Measurements from ENCODE around the gene MTRF1L. TPM values are rescaled to one million over a fixed set of nuclear protein-coding genes. Genes with fewer than 3 reads are reported as not detected.

MTRF1L gene
- total RNA-seq, 1 donor from 2014 or later: 33.8 TPM

GRCh38 chr6:152943260-152943897, 59.1 kb downstream of the MTRF1L start:
- Histone ChIP-seq H3K27me3 (ENCODE audit: control insufficient read depth, insufficient read depth, low read length) (no peaks in the 10 kb centered on the region), H3K4me3 (ENCODE audit: low read depth, low read length) (no peak overlapping the region), H3K36me3 (ENCODE audit: control insufficient read depth, insufficient read depth, low read length) (no peaks in the 10 kb centered on the region)
- TF ChIP-seq, protein P1, sequence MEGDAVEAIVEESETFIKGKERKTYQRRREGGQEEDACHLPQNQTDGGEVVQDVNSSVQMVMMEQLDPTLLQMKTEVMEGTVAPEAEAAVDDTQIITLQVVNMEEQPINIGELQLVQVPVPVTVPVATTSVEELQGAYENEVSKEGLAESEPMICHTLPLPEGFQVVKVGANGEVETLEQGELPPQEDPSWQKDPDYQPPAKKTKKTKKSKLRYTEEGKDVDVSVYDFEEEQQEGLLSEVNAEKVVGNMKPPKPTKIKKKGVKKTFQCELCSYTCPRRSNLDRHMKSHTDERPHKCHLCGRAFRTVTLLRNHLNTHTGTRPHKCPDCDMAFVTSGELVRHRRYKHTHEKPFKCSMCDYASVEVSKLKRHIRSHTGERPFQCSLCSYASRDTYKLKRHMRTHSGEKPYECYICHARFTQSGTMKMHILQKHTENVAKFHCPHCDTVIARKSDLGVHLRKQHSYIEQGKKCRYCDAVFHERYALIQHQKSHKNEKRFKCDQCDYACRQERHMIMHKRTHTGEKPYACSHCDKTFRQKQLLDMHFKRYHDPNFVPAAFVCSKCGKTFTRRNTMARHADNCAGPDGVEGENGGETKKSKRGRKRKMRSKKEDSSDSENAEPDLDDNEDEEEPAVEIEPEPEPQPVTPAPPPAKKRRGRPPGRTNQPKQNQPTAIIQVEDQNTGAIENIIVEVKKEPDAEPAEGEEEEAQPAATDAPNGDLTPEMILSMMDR (IDR thresholded peaks at IDR 0.05; ENCODE audit: insufficient read depth, low read length, poor library complexity, severe bottlenecking): no peak
- DNase-seq (ENCODE audit: low read depth): no peak

- no peak for DNase-seq (ENCODE audit: low read depth)
- no peaks in the 10 kb centered on the region for H3K27me3 ChIP-seq (ENCODE audit: control insufficient read depth, insufficient read depth, low read length)
Measured at GRCh38 chr6:152942319-152942869, 60.1 kb downstream of the MTRF1L start.

DNA sequence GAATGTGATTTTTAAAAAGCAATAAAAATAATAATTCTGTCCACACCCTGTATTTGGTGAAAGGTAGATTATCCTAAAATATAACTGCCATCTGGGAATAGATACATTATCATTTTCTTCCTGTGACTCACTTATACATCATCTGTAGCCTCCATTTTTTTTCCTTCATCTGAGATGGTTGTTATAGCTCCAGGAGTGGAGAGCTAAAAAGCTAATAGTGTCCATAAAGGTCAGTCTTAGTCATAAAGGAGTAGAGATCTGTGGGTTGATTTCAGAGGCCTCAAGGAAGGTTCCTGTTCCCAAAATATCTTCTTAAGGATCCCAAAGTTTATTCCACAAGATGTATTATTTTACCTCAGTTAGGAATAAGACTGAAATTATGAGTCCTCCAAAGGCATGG, 60.8 kb downstream of the MTRF1L start:
- H3K27me3 ChIP-seq (ENCODE audit: control insufficient read depth, insufficient read depth, low read length): no peaks in the 10 kb centered on the region
- TF ChIP-seq, protein P1 (IDR thresholded peaks at IDR 0.05; ENCODE audit: insufficient read depth, low read length, poor library complexity, severe bottlenecking): no peak
- no peak for DNase-seq (ENCODE audit: low read depth)
- no peaks in the 10 kb centered on the region for H3K36me3 ChIP-seq (ENCODE audit: control insufficient read depth, insufficient read depth, low read length)
- H3K4me3 ChIP-seq (ENCODE audit: low read depth, low read length): no peak overlapping the region

More at GRCh38 chr6:152942319-152942869, 60.1 kb downstream of the MTRF1L start:
- no peaks in the 10 kb centered on the region for H3K36me3 ChIP-seq (ENCODE audit: control insufficient read depth, insufficient read depth, low read length)
- H3K4me3 ChIP-seq (ENCODE audit: low read depth, low read length): no peak overlapping the region
- TF ChIP-seq, protein P1 (IDR thresholded peaks at IDR 0.05; ENCODE audit: insufficient read depth, low read length, poor library complexity, severe bottlenecking): no peak

Other genes with a start within 250 kb of the MTRF1L start
- 14.1 and 16.1 TPM in 2 replicates for gene FBXO5, start 19.7 kb downstream of the MTRF1L start, total RNA-seq
- 11.2 and 14.1 TPM in 2 replicates for gene RGS17, start 128.6 kb upstream of the MTRF1L start, total RNA-seq

All from kidney epithelial cell (primary cell).